GM21619 (cell line): ENCODE results near the gene NOS2.
"Not testable (repeated sequence)": the region's sequence is repeated elsewhere in the genome, so short reads cannot be mapped to it uniquely, and the experiment has no call there.

Experiments used
- ATAC-seq: cut with Tn5 transposase; IDR thresholded peaks from one replicate; pipeline ENCODE4 v1.9.1; 2021; ENCODE audit not compliant: unreplicated experiment

Gene NOS2

GRCh38 chr17:27792095-27792494, 8.2 kb downstream of the NOS2 start:
- ATAC-seq: no peak

GRCh38 chr17:27788919-27789318, 11.4 kb downstream of the NOS2 start:
- no peak for ATAC-seq

- no peak for ATAC-seq
Observed at GRCh38 chr17:27783440-27784350, 16.6 kb downstream of the NOS2 start.

GRCh38 chr17:27782791-27783206, 17.5 kb downstream of the NOS2 start:
- ATAC-seq: no peak

- no peak for ATAC-seq
Observed at GRCh38 chr17:27780828-27781404, 19.4 kb downstream of the NOS2 start.

GRCh38 chr17:27780092-27780827, 20.1 kb downstream of the NOS2 start:
- ATAC-seq: no peak

GRCh38 chr17:27778183-27778582, 22.1 kb downstream of the NOS2 start:
- ATAC-seq: no peak

GRCh38 chr17:27776882-27777624, 23.3 kb downstream of the NOS2 start:
- ATAC-seq: no peak

- ATAC-seq: no peak
Observed at GRCh38 chr17:27771586-27771985, 28.7 kb downstream of the NOS2 start.

GRCh38 chr17:27770877-27771276, 29.5 kb downstream of the NOS2 start:
- no peak for ATAC-seq

- ATAC-seq: no peak
Observed at GRCh38 chr17:27768858-27769410, 31.4 kb downstream of the NOS2 start.

GRCh38 chr17:27766438-27766837, 33.9 kb downstream of the NOS2 start:
- ATAC-seq: no peak

- no peak for ATAC-seq
Observed at GRCh38 chr17:27765353-27765752, 35.0 kb downstream of the NOS2 start.

- no peak for ATAC-seq
Observed at GRCh38 chr17:27764589-27764988, 35.7 kb downstream of the NOS2 start.

GRCh38 chr17:27762527-27763305, 37.6 kb downstream of the NOS2 start:
- ATAC-seq: no peak

GRCh38 chr17:27760931-27761330, 39.4 kb downstream of the NOS2 start:
- ATAC-seq: not testable (repeated sequence)

- no peak for ATAC-seq
Observed at GRCh38 chr17:27760069-27760885, 40.1 kb downstream of the NOS2 start.

- no peak for ATAC-seq
Observed at GRCh38 chr17:27759528-27759927, 40.8 kb downstream of the NOS2 start.
